ENCODE data around the gene SNAP47.

Gene SNAP47

DNA sequence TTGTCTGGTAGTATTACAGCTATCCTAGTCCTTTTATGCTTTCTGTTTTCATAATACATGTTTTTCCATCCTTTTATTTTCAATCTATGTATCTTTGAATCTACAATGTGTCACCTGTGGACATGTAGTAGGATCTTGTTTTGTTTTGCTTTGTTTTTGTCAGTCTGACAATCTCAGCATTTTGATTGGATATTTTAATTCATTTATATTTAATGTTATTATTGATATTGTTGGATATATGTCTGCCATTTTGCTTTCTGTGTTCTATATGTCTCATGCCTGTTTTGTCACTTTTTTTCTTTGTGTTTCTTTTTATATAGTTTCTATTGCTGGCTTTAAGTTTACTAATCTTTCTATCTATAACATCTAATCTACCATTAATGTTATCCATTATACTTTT lies 68.7 kb downstream of the SNAP47 start:
- DNase-seq = no peak

DNA sequence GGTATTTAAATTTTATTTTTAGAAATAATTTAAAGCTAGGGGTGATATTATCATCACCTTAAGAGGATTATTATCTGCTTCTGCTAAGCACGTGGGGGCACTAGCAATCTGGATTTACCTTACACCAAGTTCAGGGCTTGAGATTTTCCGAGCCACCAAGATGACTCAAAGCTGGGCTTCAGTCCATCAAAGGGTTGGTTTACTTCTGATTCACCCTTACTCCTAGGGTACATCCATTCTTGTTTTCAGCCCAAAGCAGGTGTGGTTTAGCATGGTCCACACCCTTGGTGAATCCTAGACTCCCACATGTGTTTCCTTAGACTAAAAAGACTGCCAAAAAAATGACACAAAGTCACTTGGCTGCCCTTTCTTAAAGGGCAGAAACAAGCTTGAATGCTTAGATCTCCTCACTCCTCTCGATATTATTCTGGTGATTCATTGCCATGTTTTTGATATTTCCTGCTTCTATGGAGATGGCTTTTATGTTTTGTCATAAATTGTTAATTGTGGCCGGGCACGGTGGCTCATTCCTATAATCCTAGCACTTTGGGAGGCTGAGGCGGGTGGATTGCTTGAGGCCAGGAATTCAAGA lies 70.5 kb downstream of the SNAP47 start:
- no peak for DNase-seq

DNA sequence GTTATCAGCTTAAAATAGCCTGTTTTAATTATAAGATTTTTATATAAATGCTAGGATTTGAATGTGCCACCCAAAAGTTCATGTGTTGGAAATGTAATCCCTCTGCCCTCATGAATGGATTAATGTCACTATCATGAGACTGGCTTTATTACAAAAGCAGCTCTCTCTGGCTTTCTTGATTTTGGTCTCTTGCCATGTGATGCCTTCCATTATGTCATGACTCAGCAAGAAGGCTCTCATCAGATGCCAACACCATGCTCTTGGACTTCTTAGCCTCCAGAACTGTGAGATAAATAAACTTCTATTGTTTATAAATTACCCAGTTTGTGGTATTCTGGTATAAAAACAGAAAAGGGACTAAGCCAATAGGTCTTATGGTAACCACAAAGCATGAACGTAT lies 73.3 kb downstream of the SNAP47 start:
- no peak for DNase-seq

DNA sequence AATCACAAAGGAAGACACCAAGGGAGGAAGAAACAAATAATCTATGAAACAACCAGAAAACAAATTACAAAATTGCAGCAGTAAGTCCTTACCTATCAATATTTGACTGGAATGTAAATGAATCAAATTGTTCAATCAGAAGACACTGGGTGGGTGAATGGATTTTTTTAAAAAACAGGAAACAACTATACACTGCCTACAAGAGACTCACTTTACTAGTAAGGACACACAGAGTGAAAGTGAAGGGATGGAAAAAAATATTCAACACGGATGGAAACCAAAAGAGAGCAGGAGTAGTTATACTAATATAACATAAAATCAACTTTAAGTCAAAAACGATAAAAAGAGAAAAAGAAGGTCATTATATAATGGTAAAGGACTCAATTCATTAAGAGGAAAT lies 73.8 kb downstream of the SNAP47 start:
- DNase-seq = no peak

DNA sequence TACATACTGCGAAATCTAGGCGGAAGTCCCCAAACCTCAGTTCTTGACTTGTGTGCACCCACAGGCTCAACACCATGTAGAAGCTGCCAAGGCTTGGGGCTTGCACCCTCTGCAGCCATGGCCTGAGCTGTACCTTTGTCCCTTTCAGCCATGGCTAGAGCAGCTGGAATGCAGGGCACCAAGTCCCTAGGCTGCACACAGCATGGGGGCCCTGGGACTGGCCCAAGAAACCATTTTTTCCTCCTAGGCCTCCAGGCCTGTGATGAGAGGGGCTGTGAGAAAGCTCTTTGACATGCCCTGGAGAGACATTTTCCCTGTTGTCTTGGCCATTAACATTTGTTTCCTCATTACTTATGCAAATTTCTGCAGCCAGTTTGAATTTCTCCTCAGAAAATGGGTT lies 78.7 kb downstream of the SNAP47 start:
- no peak for DNase-seq

DNA sequence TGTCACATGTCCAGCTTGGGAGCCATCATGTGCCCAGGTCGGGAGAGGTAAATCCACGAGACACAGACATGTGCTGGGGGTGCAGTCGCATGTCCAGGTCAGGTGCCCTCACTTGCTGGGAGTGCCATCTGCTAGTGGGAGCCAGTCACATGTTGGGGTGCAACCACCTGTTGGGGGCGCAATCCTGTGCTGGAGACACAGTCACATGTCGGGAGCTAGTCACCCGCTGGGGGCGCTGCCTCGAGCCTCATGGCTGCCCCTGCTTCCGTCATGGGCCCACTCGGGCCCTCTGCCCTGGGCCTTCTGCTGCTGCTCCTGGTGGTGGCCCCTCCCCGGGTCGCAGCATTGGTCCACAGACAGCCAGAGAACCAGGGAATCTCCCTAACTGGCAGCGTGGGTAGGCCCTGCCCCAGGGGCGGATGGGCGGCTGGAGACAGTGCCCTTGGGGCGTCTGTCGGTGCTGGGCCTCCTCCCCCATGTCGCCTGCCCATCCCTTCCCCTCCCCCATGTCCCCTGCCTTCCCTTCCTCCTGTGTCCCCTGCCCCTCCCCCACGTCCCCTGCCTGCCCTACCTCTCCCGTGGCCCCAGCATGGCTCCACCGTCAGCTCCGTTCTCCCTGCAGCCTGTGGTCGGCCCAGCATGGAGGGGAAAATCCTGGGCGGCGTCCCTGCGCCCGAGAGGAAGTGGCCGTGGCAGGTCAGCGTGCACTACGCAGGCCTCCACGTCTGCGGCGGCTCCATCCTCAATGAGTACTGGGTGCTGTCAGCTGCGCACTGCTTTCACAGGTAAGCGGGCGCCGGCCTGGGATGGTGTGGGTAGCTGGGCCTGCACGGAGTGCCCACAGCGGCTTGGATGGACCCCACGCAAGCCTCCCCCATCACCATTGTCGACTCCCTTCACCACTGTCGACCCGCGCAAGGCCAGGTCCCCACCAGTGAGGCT lies 80.5 kb downstream of the SNAP47 start, which contains the start of gene PRSS38:
Gene PRSS38 (plus strand): TSS at position 208 of the 942 bp plus-strand sequence. CDS start 42 bp downstream, at position 250.
- DNase-seq = no peak

DNA sequence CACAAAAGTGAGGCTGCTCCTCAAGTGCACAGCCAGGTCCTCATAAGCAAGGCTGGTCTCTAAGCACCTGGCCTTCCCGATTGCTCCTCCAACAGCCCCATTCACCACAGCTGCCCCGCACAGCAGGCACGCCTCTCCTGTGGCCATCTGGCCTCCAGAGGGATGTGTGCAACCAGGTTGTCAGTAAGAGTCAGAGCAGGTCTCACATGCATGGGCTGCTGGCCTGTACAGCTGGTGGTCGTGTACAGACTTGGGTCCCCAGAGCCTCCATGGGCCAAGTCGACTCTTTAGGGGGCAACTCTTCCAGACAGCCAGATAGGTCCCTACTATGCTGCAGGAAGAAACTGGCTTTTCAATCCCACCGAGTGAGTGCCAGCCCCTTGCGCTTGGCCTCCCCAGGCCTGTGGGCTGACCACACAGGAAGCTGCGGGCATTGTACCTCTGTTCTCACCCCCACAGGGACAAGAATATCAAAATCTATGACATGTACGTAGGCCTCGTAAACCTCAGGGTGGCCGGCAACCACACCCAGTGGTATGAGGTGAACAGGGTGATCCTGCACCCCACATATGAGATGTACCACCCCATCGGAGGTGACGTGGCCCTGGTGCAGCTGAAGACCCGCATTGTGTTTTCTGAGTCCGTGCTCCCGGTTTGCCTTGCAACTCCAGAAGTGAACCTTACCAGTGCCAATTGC lies 81.7 kb downstream of the SNAP47 start:
- no peak for DNase-seq

DNA sequence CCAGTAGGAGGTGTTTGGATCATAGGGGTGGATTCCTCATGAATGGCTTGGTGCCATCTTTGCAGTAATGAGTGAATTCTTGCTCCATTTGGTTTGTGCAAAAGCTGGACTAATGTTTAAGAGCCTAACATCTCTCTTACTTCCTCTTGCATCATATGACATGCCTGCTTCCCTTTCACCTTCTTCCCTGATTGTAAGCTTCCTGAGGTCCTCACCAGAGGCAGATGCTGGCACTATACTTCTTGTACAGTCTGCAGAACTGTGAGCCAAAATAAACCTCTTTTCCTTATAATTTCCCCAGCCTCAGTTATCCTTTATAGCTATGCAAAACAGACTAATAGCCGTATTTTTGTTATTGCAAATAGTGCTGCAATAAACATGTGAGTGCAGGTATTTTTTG lies 88.3 kb downstream of the SNAP47 start:
- DNase-seq = no peak

DNA sequence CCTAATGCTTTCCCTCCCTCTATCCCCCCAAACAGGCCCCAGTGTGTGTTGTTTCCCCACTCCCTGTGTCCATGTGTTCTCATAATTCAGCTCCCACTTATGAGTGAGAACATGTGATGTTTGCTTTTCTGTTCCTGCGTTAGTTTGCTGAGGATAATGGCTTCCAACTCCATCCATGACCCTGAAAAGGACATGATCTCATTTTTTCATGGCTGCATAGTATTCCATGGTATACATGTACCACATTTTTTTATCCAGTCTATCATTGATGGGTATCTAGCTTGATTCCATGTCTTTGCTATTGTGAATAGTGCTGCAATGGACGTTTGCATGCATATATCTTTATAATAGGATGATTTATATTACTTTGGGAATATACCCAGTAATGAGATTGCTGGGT lies 89.0 kb downstream of the SNAP47 start:
- no peak for DNase-seq

DNA sequence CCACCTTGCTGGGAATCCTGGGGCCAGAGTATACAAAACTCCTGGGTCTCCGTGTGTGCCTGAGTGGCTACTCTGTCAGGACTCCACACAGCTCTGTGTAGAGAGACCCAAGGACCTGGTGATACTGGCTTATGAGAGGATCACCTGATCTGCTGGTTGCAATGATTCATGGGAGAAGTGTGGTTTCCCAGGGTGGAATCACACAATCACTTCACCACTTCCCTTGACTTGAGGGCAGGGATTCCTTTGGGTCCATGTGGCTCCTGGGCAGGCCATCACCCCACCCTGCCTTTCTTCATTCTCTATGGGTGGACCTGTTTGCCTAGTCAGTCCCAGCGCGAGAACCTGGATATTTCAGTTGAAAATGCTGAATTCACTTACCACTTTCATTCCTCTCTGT lies 93.6 kb downstream of the SNAP47 start:
- DNase-seq = no peak
